VCaP (cell line): ENCODE data around the gene SPN.

Experiments used
- H3K27ac ChIP-seq: fragments of 450-650 bp; 2 replicates; pipeline ENCODE4 v1.5.1; 2017
- TF ChIP-seq, protein P1 (sequence below): fragments of 450-650 bp; conservative IDR thresholded peaks from 2 replicates; pipeline ENCODE4 v1.5.1; 2017; ENCODE audit warnings: mild to moderate bottlenecking, moderate library complexity

SPN gene

GRCh38 chr16:29717113-29717512 is 54.1 kb downstream of the SPN start:
- no peak overlapping the region for H3K27ac ChIP-seq
- TF ChIP-seq, protein P1, sequence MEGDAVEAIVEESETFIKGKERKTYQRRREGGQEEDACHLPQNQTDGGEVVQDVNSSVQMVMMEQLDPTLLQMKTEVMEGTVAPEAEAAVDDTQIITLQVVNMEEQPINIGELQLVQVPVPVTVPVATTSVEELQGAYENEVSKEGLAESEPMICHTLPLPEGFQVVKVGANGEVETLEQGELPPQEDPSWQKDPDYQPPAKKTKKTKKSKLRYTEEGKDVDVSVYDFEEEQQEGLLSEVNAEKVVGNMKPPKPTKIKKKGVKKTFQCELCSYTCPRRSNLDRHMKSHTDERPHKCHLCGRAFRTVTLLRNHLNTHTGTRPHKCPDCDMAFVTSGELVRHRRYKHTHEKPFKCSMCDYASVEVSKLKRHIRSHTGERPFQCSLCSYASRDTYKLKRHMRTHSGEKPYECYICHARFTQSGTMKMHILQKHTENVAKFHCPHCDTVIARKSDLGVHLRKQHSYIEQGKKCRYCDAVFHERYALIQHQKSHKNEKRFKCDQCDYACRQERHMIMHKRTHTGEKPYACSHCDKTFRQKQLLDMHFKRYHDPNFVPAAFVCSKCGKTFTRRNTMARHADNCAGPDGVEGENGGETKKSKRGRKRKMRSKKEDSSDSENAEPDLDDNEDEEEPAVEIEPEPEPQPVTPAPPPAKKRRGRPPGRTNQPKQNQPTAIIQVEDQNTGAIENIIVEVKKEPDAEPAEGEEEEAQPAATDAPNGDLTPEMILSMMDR = no peak

GRCh38 chr16:29719063-29719462 is 56.0 kb downstream of the SPN start:
- H3K27ac ChIP-seq = no peak overlapping the region
- TF ChIP-seq, protein P1 = no peak
